Glutamatergic neuron (in vitro differentiated cells): ENCODE data around the gene CLEC2L. TPM values are rescaled to one million over a fixed set of nuclear protein-coding genes. Genes with fewer than 3 reads are reported as not detected.

Source experiments
- DNase-seq: peaks from one replicate; pipeline ENCODE4 v3.0.0; 2022
- H3K27ac Mint-ChIP-seq: one replicate; pipeline ENCODE4 v1.8.0; 2020; ENCODE audit warnings: mild to moderate bottlenecking, mixed read lengths, inconsistent platforms; ENCODE audit not compliant: unreplicated experiment
- H3K27me3 Mint-ChIP-seq: one replicate; pipeline ENCODE4 v1.8.0; 2020; ENCODE audit warnings: mild to moderate bottlenecking, moderate library complexity, mixed read lengths, inconsistent platforms; ENCODE audit not compliant: unreplicated experiment
- H3K36me3 Mint-ChIP-seq: one replicate; pipeline ENCODE4 v1.8.0; 2020; ENCODE audit warnings: mild to moderate bottlenecking, mixed read lengths, inconsistent platforms; ENCODE audit not compliant: unreplicated experiment
- H3K4me1 Mint-ChIP-seq: one replicate; pipeline ENCODE4 v1.8.0; 2020; ENCODE audit warnings: mild to moderate bottlenecking, low read depth, mixed read lengths, inconsistent platforms; ENCODE audit not compliant: unreplicated experiment
- H3K4me3 Mint-ChIP-seq: one replicate; pipeline ENCODE4 v1.8.0; 2020; ENCODE audit warnings: mild to moderate bottlenecking, mixed read lengths, inconsistent platforms; ENCODE audit not compliant: unreplicated experiment
- H3K9me3 Mint-ChIP-seq: one replicate; pipeline ENCODE4 v1.8.0; 2020; ENCODE audit warnings: mild to moderate bottlenecking, moderate library complexity, mixed read lengths, inconsistent platforms; ENCODE audit not compliant: unreplicated experiment
- total RNA-seq: library from RNA; stranded (reverse); fragmentation: NEBNext Ultra II Directional; extraction: Animal tissue kit (Norgen Biotek cat#: 25700); gene quantifications from one replicate; pipeline ENCODE4 v1.2.1, GENCODE V29; 2021; ENCODE audit not compliant: unreplicated experiment
- TF ChIP-seq, protein P1 (sequence below): fragments of 200-600 bp; sonication (generic); IDR thresholded peaks from one replicate; pipeline ENCODE4 v1.5.0; 2021; ENCODE audit not compliant: partially characterized antibody, unreplicated experiment

The CLEC2L gene
- total RNA-seq, 1 donor from 2014 or later, result 3.1 TPM

DNA sequence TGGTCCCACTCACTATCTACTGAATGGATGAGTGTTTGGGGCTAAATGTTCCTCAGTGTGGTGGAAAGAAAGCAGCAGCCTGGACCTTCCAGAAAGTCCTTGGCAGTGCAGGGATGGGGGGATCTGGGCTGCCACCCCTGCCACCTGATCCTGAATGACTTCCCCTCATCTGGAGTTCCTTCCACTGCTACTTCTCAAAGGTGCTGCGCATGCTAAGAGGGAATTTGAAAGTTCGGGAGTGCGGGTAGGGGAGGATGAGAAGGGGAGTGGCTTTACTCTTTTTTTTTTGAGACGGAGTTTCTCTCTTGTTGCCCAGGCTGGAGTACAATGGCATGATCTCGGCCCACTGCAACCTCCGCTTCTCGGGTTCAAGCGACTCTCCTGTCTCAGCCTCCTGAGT, 41.4 kb upstream of the CLEC2L start:
- Mint-ChIP-seq H3K4me1 (no peaks in the 10 kb centered on the region), H3K9me3 (peaks cover 2% of the 10 kb centered on the region), H3K27me3 (peaks cover 15% of the 10 kb centered on the region), H3K27ac (no peak overlapping the region), H3K4me3 (no peak overlapping the region), H3K36me3 (no peaks in the 10 kb centered on the region)
- DNase-seq, result no peak
- TF ChIP-seq, protein P1, sequence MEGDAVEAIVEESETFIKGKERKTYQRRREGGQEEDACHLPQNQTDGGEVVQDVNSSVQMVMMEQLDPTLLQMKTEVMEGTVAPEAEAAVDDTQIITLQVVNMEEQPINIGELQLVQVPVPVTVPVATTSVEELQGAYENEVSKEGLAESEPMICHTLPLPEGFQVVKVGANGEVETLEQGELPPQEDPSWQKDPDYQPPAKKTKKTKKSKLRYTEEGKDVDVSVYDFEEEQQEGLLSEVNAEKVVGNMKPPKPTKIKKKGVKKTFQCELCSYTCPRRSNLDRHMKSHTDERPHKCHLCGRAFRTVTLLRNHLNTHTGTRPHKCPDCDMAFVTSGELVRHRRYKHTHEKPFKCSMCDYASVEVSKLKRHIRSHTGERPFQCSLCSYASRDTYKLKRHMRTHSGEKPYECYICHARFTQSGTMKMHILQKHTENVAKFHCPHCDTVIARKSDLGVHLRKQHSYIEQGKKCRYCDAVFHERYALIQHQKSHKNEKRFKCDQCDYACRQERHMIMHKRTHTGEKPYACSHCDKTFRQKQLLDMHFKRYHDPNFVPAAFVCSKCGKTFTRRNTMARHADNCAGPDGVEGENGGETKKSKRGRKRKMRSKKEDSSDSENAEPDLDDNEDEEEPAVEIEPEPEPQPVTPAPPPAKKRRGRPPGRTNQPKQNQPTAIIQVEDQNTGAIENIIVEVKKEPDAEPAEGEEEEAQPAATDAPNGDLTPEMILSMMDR, result no peak

DNA sequence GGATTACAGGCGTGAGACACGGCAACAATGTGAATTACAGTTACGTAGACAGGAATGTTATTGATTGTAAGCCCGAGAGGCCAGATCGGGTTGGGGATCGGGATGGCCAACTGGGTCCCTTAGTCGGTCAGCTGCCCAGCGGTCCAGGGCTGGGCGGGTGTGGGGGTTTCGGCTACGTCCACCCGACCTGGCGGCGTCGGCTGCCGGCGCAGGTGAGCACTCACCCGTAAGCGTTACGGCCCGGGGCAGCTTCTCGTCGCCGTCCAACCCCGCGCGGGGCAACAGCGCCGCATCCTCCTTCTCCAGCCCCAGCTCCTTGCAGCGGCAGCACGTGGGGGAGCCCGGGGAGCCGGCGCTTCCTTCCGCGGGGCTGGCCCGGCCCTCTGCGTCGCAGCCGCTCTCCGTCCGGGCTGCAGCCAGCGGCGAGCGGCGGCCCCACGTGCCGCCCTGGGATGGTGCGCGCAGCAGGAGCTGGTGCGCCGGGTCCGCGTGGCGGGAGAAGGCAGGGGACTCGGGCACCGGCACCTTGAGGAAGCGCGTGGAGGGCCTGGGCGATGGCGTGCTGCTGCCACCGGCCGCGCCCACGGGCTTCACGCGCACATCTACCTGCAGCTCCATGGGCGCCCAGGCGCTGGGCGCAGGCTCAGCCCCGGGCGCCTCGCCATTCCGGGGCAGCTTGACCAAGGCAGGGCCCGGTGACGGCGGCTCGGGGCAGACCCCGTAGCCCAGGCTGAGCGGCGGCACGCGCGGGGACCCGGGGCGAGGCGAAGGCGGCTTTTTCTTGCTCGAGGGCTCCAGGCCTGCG, 40.6 kb upstream of the CLEC2L start:
- H3K4me3 Mint-ChIP-seq, result peak overlapping the region; percentile 71

DNA sequence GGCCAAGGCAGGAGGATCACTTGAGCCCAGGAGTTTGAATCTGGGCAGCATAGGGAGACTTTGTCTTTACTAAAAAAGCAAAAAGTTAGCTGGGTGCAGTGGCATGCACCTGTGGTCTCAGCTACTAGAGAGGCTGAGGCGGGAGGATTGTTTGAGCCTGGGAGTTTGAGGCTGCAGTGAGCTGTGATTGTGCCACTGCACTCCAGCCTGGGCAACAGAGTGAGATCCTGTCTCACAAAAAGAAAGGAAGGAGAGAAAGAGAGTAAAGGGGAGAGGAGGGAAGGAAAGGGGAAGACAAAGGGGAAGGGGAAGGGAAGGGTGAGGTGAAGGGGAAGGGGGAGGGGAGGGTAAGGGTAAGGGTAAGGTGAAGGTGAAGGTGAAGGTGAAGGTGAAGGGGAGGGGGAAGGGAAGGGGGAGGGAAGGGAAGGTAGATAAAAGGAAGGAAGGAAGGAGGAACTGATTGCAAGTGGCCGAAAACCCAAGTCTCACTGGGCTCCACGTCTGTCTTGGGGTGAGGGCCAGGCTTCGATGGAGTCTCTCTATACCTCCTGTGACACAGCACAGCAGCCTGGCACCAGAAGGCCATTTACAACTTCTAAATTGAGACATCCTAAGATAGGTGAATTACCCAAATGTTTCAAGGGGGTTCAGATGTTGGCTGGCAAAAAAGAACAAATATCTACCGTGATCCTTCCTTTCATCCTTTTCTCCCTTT, 36.0 kb upstream of the CLEC2L start:
- H3K4me3 Mint-ChIP-seq, result no peak overlapping the region
- no peak for DNase-seq
- peaks cover 4% of the 10 kb centered on the region for H3K27me3 Mint-ChIP-seq
- H3K9me3 Mint-ChIP-seq, result peaks cover 2% of the 10 kb centered on the region
- peaks cover 9% of the 10 kb centered on the region for H3K4me1 Mint-ChIP-seq
- no peak overlapping the region for H3K27ac Mint-ChIP-seq
- H3K36me3 Mint-ChIP-seq, result no peaks in the 10 kb centered on the region
- TF ChIP-seq, protein P1, result no peak

More for the DNA sequence above, 40.6 kb upstream of the CLEC2L start:
- H3K27me3 Mint-ChIP-seq, result peaks cover 15% of the 10 kb centered on the region
- no peaks in the 10 kb centered on the region for H3K4me1 Mint-ChIP-seq
- H3K36me3 Mint-ChIP-seq, result no peaks in the 10 kb centered on the region
- peaks cover 2% of the 10 kb centered on the region for H3K9me3 Mint-ChIP-seq
- peak; percentile 57 for DNase-seq
- TF ChIP-seq, protein P1, result no peak
- H3K27ac Mint-ChIP-seq, result no peak overlapping the region

DNA sequence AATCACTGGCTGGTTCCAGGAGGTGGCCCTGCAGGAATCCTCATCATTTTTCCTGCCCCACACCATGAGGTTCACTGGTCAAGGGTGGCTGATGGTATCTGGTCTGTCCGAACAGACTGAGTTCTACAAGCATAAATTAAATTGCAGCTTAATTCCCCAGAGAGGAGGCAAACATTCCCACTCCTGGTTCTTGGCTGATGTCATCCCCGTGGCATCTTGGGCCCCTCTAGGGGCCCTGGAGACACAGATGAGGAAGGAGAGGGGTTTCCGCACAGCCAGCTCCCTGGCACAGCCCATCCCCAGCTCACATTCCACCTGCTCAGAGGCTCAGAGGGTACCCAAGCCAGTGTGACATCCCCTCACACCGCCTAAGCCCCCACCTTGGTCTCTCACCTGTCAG, 34.7 kb upstream of the CLEC2L start:
- H3K4me3 Mint-ChIP-seq, result no peak overlapping the region
- peaks cover 9% of the 10 kb centered on the region for H3K4me1 Mint-ChIP-seq
- peaks cover 4% of the 10 kb centered on the region for H3K9me3 Mint-ChIP-seq
- H3K36me3 Mint-ChIP-seq, result no peaks in the 10 kb centered on the region
- DNase-seq, result no peak
- H3K27me3 Mint-ChIP-seq, result peaks cover 4% of the 10 kb centered on the region
- TF ChIP-seq, protein P1, result no peak
- H3K27ac Mint-ChIP-seq, result no peak overlapping the region

DNA sequence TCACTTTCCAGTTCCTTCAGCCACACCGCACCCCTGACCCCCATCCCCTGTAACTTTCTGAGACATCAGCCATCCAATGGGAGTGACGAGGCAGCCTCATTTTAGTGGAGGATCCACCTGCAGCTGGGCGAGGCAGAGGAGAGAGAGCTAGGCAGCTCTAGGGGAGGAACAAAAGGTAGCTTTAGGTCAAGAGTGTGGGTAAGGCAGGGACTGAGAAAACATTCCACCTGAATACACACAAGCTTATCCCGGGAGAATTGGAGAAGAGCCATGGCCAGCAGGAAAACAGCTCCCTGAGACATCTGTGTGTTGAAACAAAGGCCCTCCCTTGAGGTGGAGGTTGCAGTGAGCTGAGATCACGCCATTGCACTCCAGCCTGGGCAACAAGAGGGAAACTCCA, 33.4 kb upstream of the CLEC2L start:
- Mint-ChIP-seq H3K4me1 (peaks cover 13% of the 10 kb centered on the region), H3K27ac (no peak overlapping the region), H3K27me3 (peaks cover 3% of the 10 kb centered on the region), H3K36me3 (no peaks in the 10 kb centered on the region), H3K4me3 (no peak overlapping the region), H3K9me3 (peaks cover 2% of the 10 kb centered on the region)
- TF ChIP-seq, protein P1, result no peak
- DNase-seq, result no peak
